Right lobe of liver (tissue), 4 donors: ENCODE data around the gene DMBX1.

Experiments
- CTCF ChIP-seq, 4 donors: fragments of 200-600 bp in 3 of 4; fragments of 450-650 bp in 1 of 4; IDR thresholded peaks; one replicate each; pipeline versions ENCODE4 v1.5.1 to v1.8.0; 2016 to 2022; ENCODE audit warnings: antibody characterized with exemption in 4 of 4, mild to moderate bottlenecking in 2 of 4
- POLR2A ChIP-seq: fragments of 450-650 bp; IDR thresholded peaks from one replicate; pipeline ENCODE4 v1.6.1; 2017; ENCODE audit warnings: antibody characterized with exemption, mild to moderate bottlenecking
- donor health status: DM: no; HTN: no; CAD: no.
- donor health status: DM: no; HTN: no; CAD: no.
- donor health status: DM: no; HTN: yes; CAD: no.

- TF ChIP-seq CTCF (IDR thresholded peaks at IDR 0.05), result no peak
- TF ChIP-seq POLR2A, result no peak
Measured at GRCh38 chr1:46476673-46477072, 13.0 kb upstream of the DMBX1 start.
